NCI-H446 (cell line): ENCODE results near the gene LONRF3.

Source experiments
- DNase-seq, 2 experiments: peaks; one replicate each; lab custom pipeline; 2025; lab: John Stamatoyannopoulos, UW

The LONRF3 gene

DNA sequence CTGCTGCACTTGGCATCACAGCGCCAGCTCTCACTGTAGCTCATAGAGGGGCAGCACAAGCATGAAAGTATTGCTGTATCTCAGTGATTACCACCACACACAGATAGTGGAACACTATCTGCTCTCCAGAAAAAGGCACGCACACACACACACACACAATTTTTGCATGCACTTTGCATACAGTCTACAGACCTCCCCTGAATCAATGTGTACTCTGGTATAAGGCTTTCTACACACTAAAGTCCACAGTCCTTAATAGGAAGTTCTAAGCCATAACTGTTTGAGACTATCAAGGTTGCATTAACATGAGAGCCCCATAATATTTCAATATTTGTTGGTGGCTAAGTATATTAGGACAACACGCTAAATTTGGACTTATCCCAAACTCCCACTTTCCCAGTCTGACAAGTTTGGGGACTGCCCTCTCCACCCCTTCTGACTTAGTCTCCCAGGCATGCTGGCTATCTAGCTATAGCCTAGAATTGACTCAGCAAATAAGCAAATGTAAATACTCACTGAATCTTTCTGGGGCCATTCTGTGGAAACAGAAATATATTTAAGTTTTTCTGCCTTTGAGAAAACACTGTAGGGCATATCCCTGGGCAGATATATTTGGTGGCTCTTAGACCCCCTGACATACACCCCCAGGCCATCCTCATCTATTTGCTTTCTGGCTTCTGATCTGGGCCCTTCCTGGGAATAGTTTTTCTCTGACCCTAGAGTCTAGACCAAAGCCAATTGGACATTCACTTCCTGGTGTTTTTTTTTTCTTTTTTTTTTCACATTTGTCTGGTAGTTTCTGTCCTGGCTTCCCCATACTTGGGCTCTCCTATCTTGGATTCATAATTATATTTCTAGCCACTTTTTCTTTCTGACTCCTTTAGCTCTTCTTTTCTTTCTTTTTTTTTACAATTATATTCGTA is 62.0 kb downstream of the LONRF3 start:
- DNase-seq = no peak

DNA sequence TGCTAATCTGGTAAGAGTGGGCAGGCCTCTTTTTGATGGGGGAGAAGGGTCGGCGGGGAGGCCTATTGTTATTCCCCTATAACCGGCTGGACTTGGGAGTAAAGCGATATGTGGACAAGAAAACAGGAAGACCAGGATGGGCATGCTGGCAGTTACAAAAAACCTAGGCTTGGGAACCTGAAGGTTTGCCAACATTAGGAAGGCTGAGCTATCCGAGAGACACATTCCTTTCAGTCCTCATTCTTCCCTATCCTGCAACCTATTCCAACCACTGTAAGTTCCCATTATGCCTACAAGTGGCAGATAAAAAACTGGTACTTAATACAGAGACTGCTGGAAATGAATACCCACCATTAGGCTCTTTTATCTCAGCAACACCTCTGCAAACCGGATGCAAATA is 66.0 kb downstream of the LONRF3 start:
- DNase-seq = no peak

DNA sequence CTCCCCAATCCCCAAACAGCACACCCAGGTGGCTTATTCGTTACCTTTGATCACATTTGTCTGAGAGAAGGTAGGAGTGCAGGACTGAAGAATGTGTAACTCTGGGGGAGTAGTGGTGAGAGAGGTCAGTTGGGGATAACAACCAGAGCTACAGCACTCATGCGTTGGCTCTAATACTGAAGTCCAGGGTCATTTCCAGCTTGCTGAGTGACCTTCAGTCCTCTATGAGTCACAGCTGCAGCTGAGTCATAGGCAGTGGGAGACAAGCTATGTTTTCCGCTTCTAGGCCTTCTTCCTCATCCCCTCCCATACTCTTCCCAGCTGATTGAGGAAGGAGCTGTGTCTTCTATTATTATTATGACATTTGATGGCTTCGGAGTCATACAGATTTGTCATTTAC is 66.8 kb downstream of the LONRF3 start:
- DNase-seq = no peak

DNA sequence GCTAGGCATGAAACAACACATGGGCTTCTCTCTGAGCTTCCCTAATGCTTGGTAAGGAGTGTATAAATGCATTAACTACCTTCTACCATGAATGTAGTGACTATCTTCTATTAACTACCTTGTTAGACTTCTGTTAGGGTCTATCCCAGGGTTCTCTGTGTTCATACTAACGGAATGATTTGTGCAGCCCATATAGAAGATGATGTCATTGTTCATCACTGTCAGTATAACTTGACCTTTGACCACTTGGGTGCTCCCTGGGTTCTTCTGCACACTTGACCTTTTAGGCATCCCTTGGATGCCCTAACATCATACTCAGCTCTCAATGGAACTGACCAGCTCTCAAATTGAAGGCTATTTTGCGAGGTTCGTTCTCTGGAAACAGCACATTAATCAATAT is 67.6 kb downstream of the LONRF3 start:
- no peak for DNase-seq

DNA sequence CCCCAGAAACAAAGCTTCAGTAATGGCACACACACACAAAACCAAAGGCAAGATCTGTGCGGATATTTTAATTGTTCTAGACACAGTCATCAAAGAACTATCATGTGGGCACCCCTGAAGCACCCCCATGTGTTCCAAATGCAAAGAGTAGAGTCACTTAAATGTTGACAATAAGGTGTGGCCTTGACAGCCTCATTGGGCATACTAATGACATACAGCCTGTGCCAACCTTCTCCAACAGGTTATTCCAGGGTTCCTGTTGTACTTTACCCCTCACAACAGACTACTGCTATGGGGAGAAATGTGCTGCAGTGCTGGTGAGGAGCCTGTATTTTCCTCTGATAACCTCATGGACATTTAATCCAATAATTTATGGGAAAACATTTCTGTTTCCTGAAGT is 68.6 kb downstream of the LONRF3 start:
- DNase-seq = no peak

DNA sequence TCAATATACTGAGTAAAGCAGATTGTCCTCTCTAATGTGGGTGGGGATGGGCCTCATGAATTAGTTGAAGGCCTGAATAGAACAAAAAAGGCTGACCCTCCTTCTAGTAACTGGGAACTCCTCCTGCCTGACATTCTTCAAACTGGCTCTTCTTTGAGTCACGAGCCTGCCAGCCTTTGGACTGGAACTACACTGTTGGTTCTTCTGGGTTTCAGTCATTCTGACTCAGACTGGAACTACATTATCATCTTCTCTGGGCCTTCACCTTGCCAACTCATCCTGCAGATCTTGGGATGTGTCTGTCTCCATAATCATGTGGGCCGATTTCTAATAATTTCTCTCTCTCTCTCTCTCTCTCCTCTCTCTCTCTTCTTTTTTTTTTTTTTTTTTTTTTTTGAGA is 71.5 kb downstream of the LONRF3 start:
- DNase-seq = no peak

GRCh38 chrX:119055687-119056086 is 81.3 kb downstream of the LONRF3 start:
- DNase-seq = no peak

GRCh38 chrX:119062750-119063374 is 88.4 kb downstream of the LONRF3 start:
- DNase-seq = no peak

GRCh38 chrX:119063428-119063827 is 89.0 kb downstream of the LONRF3 start:
- DNase-seq = no peak

- peak in 1 of 2 experiments; percentile 4 for DNase-seq
These were observed 92.8 kb downstream of the LONRF3 start for GRCh38 chrX:119067023-119067739.
